ENCODE data around the gene TMEM236.
"Not testable (repeated sequence)": the region's sequence is repeated elsewhere in the genome, so short reads cannot be mapped to it uniquely, and the experiment has no call there.

TMEM236 gene

GRCh38 chr10:17751781-17752445 lies at the start of gene TMEM236:
Gene TMEM236 (plus strand): TSS chr10:17752201. CDS start chr10:17752296, 95 bp downstream.
- DNase-seq: no peak

- DNase-seq: no peak
These were observed 48.3 kb upstream of the TMEM236 start for GRCh38 chr10:17703706-17704105.

GRCh38 chr10:17708821-17709220 lies 43.2 kb upstream of the TMEM236 start:
- DNase-seq: no peak

GRCh38 chr10:17709492-17709891 lies 42.5 kb upstream of the TMEM236 start:
- DNase-seq: no peak

GRCh38 chr10:17710181-17710580 lies 41.8 kb upstream of the TMEM236 start:
- no peak for DNase-seq

GRCh38 chr10:17712053-17712452 lies 39.9 kb upstream of the TMEM236 start:
- DNase-seq: no peak

- no peak for DNase-seq
These were observed 39.1 kb upstream of the TMEM236 start for GRCh38 chr10:17712717-17713471.

GRCh38 chr10:17713758-17714157 lies 38.2 kb upstream of the TMEM236 start:
- no peak for DNase-seq

- no peak for DNase-seq
These were observed 35.8 kb upstream of the TMEM236 start for GRCh38 chr10:17716161-17716560.

- not testable (repeated sequence) for DNase-seq
These were observed 29.5 kb upstream of the TMEM236 start for GRCh38 chr10:17722317-17723014.

GRCh38 chr10:17725703-17726102 lies 26.3 kb upstream of the TMEM236 start:
- no peak for DNase-seq

GRCh38 chr10:17729630-17730029 lies 22.4 kb upstream of the TMEM236 start:
- no peak for DNase-seq

GRCh38 chr10:17730667-17731066 lies 21.3 kb upstream of the TMEM236 start:
- DNase-seq: no peak

GRCh38 chr10:17731331-17732020 lies 20.5 kb upstream of the TMEM236 start:
- no peak for DNase-seq

- DNase-seq: no peak
These were observed 18.4 kb upstream of the TMEM236 start for GRCh38 chr10:17733620-17734019.

- no peak for DNase-seq
These were observed 17.4 kb upstream of the TMEM236 start for GRCh38 chr10:17734432-17735080.

GRCh38 chr10:17735166-17735941 lies 16.6 kb upstream of the TMEM236 start:
- DNase-seq: no peak

- DNase-seq: no peak
These were observed 15.8 kb upstream of the TMEM236 start for GRCh38 chr10:17736223-17736622.

GRCh38 chr10:17737027-17737965 lies 14.7 kb upstream of the TMEM236 start:
- peak; percentile 28 for DNase-seq

- no peak for DNase-seq
These were observed 11.3 kb upstream of the TMEM236 start for GRCh38 chr10:17740668-17741067.

- DNase-seq: peak; percentile 50
These were observed 9.1 kb upstream of the TMEM236 start for GRCh38 chr10:17742918-17743317.
